ENCODE measurements around the gene MLLT1.

DNA sequence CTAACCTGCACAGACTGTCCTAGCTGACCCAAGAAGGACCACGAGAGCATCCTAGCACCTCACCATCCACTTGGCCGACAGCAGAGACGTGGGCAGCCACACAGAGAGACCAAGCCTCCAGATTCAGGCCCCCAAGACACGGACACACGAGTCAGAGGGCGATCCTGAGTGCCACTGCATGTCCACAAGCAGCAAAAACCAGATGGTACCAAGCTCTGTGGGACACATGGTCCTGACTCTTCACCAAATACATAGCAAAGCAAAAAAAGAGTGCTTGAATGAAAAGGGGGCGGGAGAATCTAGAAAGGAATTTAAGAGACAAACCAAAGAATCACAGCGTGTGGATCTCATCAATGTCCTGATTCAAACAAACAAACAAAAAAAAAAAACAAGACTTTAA is 45.2 kb downstream of the MLLT1 start:
- TF ChIP-seq POLR2A (IDR thresholded peaks at IDR 0.05) (no peak), EP300 (IDR thresholded peaks at IDR 0.05) (no peak), POLR2AphosphoS5 (IDR thresholded peaks at IDR 0.05) (no peak)
- TF ChIP-seq, protein P1, sequence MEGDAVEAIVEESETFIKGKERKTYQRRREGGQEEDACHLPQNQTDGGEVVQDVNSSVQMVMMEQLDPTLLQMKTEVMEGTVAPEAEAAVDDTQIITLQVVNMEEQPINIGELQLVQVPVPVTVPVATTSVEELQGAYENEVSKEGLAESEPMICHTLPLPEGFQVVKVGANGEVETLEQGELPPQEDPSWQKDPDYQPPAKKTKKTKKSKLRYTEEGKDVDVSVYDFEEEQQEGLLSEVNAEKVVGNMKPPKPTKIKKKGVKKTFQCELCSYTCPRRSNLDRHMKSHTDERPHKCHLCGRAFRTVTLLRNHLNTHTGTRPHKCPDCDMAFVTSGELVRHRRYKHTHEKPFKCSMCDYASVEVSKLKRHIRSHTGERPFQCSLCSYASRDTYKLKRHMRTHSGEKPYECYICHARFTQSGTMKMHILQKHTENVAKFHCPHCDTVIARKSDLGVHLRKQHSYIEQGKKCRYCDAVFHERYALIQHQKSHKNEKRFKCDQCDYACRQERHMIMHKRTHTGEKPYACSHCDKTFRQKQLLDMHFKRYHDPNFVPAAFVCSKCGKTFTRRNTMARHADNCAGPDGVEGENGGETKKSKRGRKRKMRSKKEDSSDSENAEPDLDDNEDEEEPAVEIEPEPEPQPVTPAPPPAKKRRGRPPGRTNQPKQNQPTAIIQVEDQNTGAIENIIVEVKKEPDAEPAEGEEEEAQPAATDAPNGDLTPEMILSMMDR (IDR thresholded peaks at IDR 0.05) = no peak
